Naive B cell (primary cell): ENCODE data around the gene RMP24.

Experiments used
- ATAC-seq, 2 donors: fragments of 150-1000 bp; cut with Tn5 transposase; 2 replicates each; pipeline ENCODE4 v1.10.0; 2021; ENCODE audit warnings: low read depth in 2 of 2, mild to moderate bottlenecking in 2 of 2, moderate library complexity in 2 of 2
- DNase-seq: peaks from one replicate; pipeline ENCODE4 v3.0.0; 2022
- H3K27ac Mint-ChIP-seq, 6 donors: one replicate each; pipeline ENCODE4 v1.8.0; 2020 to 2022; ENCODE audit warnings: mild to moderate bottlenecking in 6 of 6, mixed read lengths in 6 of 6, moderate library complexity in 5 of 6, inconsistent platforms in 2 of 6
- H3K27me3 Mint-ChIP-seq, 3 donors: one replicate each; pipeline ENCODE4 v1.8.0; 2021 to 2022; ENCODE audit warnings: mixed read lengths in 3 of 3, mild to moderate bottlenecking in 1 of 3
- H3K36me3 Mint-ChIP-seq, 2 donors: one replicate each; pipeline ENCODE4 v1.8.0; 2020 to 2022; ENCODE audit warnings: mixed read lengths in 2 of 2, inconsistent platforms in 1 of 2, mild to moderate bottlenecking in 1 of 2
- H3K4me1 Mint-ChIP-seq, 3 donors: one replicate each; pipeline ENCODE4 v1.8.0; 2020 to 2022; ENCODE audit warnings: mixed read lengths in 3 of 3, inconsistent platforms in 1 of 3, mild to moderate bottlenecking in 1 of 3, moderate library complexity in 1 of 3
- H3K4me3 Mint-ChIP-seq, 8 donors: one replicate each; pipeline ENCODE4 v1.8.0; 2020 to 2022; ENCODE audit warnings: mild to moderate bottlenecking in 8 of 8, mixed read lengths in 8 of 8, moderate library complexity in 8 of 8, inconsistent platforms in 2 of 8
- H3K9me3 Mint-ChIP-seq, 7 donors: one replicate each; pipeline ENCODE4 v1.8.0; 2020 to 2022; ENCODE audit warnings: mixed read lengths in 7 of 7, mild to moderate bottlenecking in 5 of 7, inconsistent platforms in 2 of 7, moderate library complexity in 1 of 7

The RMP24 gene

GRCh38 chr18:35972197-35973000 lies at the start of gene RMP24:
Gene RMP24 (plus strand): TSS chr18:35972679.
- Mint-ChIP-seq H3K36me3 (peaks cover 15 to 16% of the 10 kb centered on the region in 2 donors), H3K9me3 (no peaks in the 10 kb centered on the region), H3K4me3 (peak within 1 kb of the TSS; percentile 89 to 99 (median 96)), H3K27me3 (no peaks in the 10 kb centered on the region), H3K4me1 (peaks cover 42 to 51% (median 43%) of the 10 kb centered on the region in 3 donors), H3K27ac (peak within 1 kb of the TSS; percentile 96 to 98 (median 97))
- ATAC-seq (peak; percentile 87 to 89), DNase-seq (peak; percentile 89)

GRCh38 chr18:35923939-35924684 lies 48.4 kb upstream of the RMP24 start:
- Mint-ChIP-seq H3K4me1 (no peaks in the 10 kb centered on the region), H3K27me3 (peaks cover 26 to 43% (median 36%) of the 10 kb centered on the region in 3 donors)
- no peak for ATAC-seq

GRCh38 chr18:35926884-35927283 lies 45.6 kb upstream of the RMP24 start:
- Mint-ChIP-seq H3K4me1 (no peaks in the 10 kb centered on the region), H3K36me3 (no peaks in the 10 kb centered on the region), H3K27me3 (peaks cover 26 to 40% (median 36%) of the 10 kb centered on the region in 3 donors), H3K4me3 (peak overlapping the region in 1 of 8 donors; percentile 61), H3K9me3 (peaks cover 0 to 20% (median 9%) of the 10 kb centered on the region in 7 donors), H3K27ac (no peak overlapping the region)
- ATAC-seq, result no peak
- no peak for DNase-seq

More at GRCh38 chr18:35923939-35924684, 48.4 kb upstream of the RMP24 start:
- DNase-seq, result no peak
- peaks cover 0 to 6% (median 0%) of the 10 kb centered on the region in 7 donors for H3K9me3 Mint-ChIP-seq
- H3K4me3 Mint-ChIP-seq, result no peak overlapping the region
- no peaks in the 10 kb centered on the region for H3K36me3 Mint-ChIP-seq
- no peak overlapping the region for H3K27ac Mint-ChIP-seq

GRCh38 chr18:35927430-35927829 lies 45.0 kb upstream of the RMP24 start:
- peaks cover 0 to 20% (median 9%) of the 10 kb centered on the region in 7 donors for H3K9me3 Mint-ChIP-seq
- no peaks in the 10 kb centered on the region for H3K4me1 Mint-ChIP-seq
- no peak for ATAC-seq
- no peak overlapping the region for H3K27ac Mint-ChIP-seq
- H3K36me3 Mint-ChIP-seq, result no peaks in the 10 kb centered on the region
- no peak overlapping the region for H3K4me3 Mint-ChIP-seq
- H3K27me3 Mint-ChIP-seq, result peaks cover 24 to 37% (median 34%) of the 10 kb centered on the region in 3 donors
- no peak for DNase-seq

- no peaks in the 10 kb centered on the region for H3K4me1 Mint-ChIP-seq
- no peak for DNase-seq
- no peak for ATAC-seq
- peaks cover 0 to 15% (median 10%) of the 10 kb centered on the region in 7 donors for H3K9me3 Mint-ChIP-seq
- H3K27me3 Mint-ChIP-seq, result peaks cover 2 to 16% (median 13%) of the 10 kb centered on the region in 3 donors
- no peaks in the 10 kb centered on the region for H3K36me3 Mint-ChIP-seq
- H3K27ac Mint-ChIP-seq, result no peak overlapping the region
- no peak overlapping the region for H3K4me3 Mint-ChIP-seq
Measured at GRCh38 chr18:35933982-35934381, 38.5 kb upstream of the RMP24 start.

- H3K27me3 Mint-ChIP-seq, result peaks cover 11 to 16% (median 13%) of the 10 kb centered on the region in 3 donors
- H3K9me3 Mint-ChIP-seq, result peaks cover 0 to 11% (median 8%) of the 10 kb centered on the region in 7 donors
- no peak overlapping the region for H3K27ac Mint-ChIP-seq
- no peaks in the 10 kb centered on the region for H3K36me3 Mint-ChIP-seq
- no peaks in the 10 kb centered on the region for H3K4me1 Mint-ChIP-seq
- ATAC-seq, result no peak
- DNase-seq, result no peak
- H3K4me3 Mint-ChIP-seq, result no peak overlapping the region
Measured at GRCh38 chr18:35934891-35935290, 37.6 kb upstream of the RMP24 start.

- H3K36me3 Mint-ChIP-seq, result no peaks in the 10 kb centered on the region
- H3K4me1 Mint-ChIP-seq, result no peaks in the 10 kb centered on the region
- DNase-seq (no peak), ATAC-seq (no peak)
- H3K4me3 Mint-ChIP-seq, result no peak overlapping the region
- H3K9me3 Mint-ChIP-seq, result peaks cover 0 to 4% (median 0%) of the 10 kb centered on the region in 7 donors
- H3K27ac Mint-ChIP-seq, result no peak overlapping the region
- peaks cover 11 to 16% (median 13%) of the 10 kb centered on the region in 3 donors for H3K27me3 Mint-ChIP-seq
Measured at GRCh38 chr18:35935805-35936204, 36.7 kb upstream of the RMP24 start.

- no peak for ATAC-seq
- no peak overlapping the region for H3K27ac Mint-ChIP-seq
- peaks cover 13 to 21% (median 13%) of the 10 kb centered on the region in 3 donors for H3K27me3 Mint-ChIP-seq
- H3K4me3 Mint-ChIP-seq, result no peak overlapping the region
- DNase-seq, result no peak
- peaks cover 0 to 4% (median 0%) of the 10 kb centered on the region in 7 donors for H3K9me3 Mint-ChIP-seq
- no peaks in the 10 kb centered on the region for H3K4me1 Mint-ChIP-seq
- H3K36me3 Mint-ChIP-seq, result no peaks in the 10 kb centered on the region
Measured at GRCh38 chr18:35936951-35937350, 35.5 kb upstream of the RMP24 start.

GRCh38 chr18:35938158-35938557 lies 34.3 kb upstream of the RMP24 start:
- H3K4me3 Mint-ChIP-seq, result no peak overlapping the region

GRCh38 chr18:35938562-35938961 lies 33.9 kb upstream of the RMP24 start:
- DNase-seq, result no peak
- Mint-ChIP-seq H3K36me3 (no peaks in the 10 kb centered on the region), H3K27ac (no peak overlapping the region), H3K27me3 (peaks cover 14 to 37% (median 21%) of the 10 kb centered on the region in 3 donors), H3K4me3 (no peak overlapping the region), H3K9me3 (peaks cover 0 to 4% (median 0%) of the 10 kb centered on the region in 7 donors), H3K4me1 (no peaks in the 10 kb centered on the region)
- ATAC-seq, result no peak

More at GRCh38 chr18:35938158-35938557, 34.3 kb upstream of the RMP24 start:
- Mint-ChIP-seq H3K4me1 (no peaks in the 10 kb centered on the region), H3K36me3 (no peaks in the 10 kb centered on the region), H3K9me3 (peaks cover 0 to 4% (median 0%) of the 10 kb centered on the region in 7 donors), H3K27me3 (peaks cover 15 to 33% (median 21%) of the 10 kb centered on the region in 3 donors), H3K27ac (no peak overlapping the region)
- ATAC-seq (no peak), DNase-seq (no peak)

GRCh38 chr18:35939138-35939537 lies 33.3 kb upstream of the RMP24 start:
- Mint-ChIP-seq H3K27ac (no peak overlapping the region), H3K36me3 (no peaks in the 10 kb centered on the region), H3K27me3 (peaks cover 14 to 38% (median 21%) of the 10 kb centered on the region in 3 donors), H3K4me1 (no peaks in the 10 kb centered on the region), H3K9me3 (peaks cover 0 to 4% (median 0%) of the 10 kb centered on the region in 7 donors), H3K4me3 (peak overlapping the region in 1 of 8 donors; percentile 18)
- ATAC-seq (no peak), DNase-seq (no peak)

GRCh38 chr18:35941299-35941698 lies 31.2 kb upstream of the RMP24 start:
- H3K4me1 Mint-ChIP-seq, result no peaks in the 10 kb centered on the region
- H3K4me3 Mint-ChIP-seq, result no peak overlapping the region
- peaks cover 0 to 4% (median 0%) of the 10 kb centered on the region in 7 donors for H3K9me3 Mint-ChIP-seq
- no peak overlapping the region for H3K27ac Mint-ChIP-seq
- H3K27me3 Mint-ChIP-seq, result peaks cover 14 to 42% (median 18%) of the 10 kb centered on the region in 3 donors
- DNase-seq (no peak), ATAC-seq (no peak)
- H3K36me3 Mint-ChIP-seq, result no peaks in the 10 kb centered on the region

GRCh38 chr18:35942133-35942532 lies 30.3 kb upstream of the RMP24 start:
- Mint-ChIP-seq H3K27me3 (peaks cover 14 to 43% (median 15%) of the 10 kb centered on the region in 3 donors), H3K9me3 (peaks cover 0 to under 1% (median 0%) of the 10 kb centered on the region in 7 donors), H3K4me3 (no peak overlapping the region), H3K36me3 (no peaks in the 10 kb centered on the region), H3K27ac (no peak overlapping the region), H3K4me1 (no peaks in the 10 kb centered on the region)
- ATAC-seq (no peak), DNase-seq (no peak)
